PC-9 (cell line): ENCODE results near the gene BAIAP2.

Source experiments
- CTCF ChIP-seq: fragments of 200-600 bp; sonication (generic); conservative IDR thresholded peaks from 2 replicates; pipeline ENCODE4 v1.6.1; 2017; ENCODE audit warnings: mixed run types, antibody characterized with exemption, mild to moderate bottlenecking, moderate library complexity
- EZH2 ChIP-seq: fragments of 200-600 bp; sonication (generic); IDR thresholded peaks from 2 replicates; pipeline ENCODE4 v1.8.0; 2017; ENCODE audit warnings: antibody characterized with exemption, low read depth

DNA sequence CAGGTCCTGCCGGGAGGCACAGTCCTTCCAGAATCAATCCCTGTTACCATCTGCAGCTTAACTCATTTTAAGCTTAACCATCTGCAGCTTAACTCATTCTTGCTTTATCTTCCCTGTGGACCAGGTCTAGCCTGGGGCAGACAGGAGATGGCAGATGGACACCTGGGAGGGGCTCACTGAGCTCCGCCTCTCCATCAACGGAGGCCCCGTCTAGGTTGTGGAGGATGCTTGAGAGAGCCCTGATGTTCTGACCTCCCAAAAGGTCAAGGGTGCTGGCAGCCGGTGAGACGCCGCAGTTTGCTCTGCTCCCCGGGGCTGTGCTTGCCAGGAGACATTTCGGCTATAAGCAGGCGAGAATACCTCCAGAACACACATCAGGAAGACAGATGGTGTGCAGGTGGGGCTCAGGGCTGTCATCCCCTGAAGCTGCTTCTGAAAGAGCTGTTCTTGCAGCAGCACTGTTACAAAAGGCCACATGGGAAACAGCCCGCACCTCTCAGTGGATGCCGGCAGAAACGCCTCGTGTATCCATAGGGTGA lies 41.3 kb downstream of the BAIAP2 start:
- TF ChIP-seq CTCF (no peak), EZH2 (no peak)
